ENCODE data around the gene CCT7. TPM values are rescaled to one million over a fixed set of nuclear protein-coding genes. Genes with fewer than 3 reads are reported as not detected.

CCT7 gene
- total and polyA plus RNA-seq, 2 of the 8 experiments (the other 6 are each of a cell fraction or from before 2014, with no cell fraction given): 440 to 474 TPM

DNA sequence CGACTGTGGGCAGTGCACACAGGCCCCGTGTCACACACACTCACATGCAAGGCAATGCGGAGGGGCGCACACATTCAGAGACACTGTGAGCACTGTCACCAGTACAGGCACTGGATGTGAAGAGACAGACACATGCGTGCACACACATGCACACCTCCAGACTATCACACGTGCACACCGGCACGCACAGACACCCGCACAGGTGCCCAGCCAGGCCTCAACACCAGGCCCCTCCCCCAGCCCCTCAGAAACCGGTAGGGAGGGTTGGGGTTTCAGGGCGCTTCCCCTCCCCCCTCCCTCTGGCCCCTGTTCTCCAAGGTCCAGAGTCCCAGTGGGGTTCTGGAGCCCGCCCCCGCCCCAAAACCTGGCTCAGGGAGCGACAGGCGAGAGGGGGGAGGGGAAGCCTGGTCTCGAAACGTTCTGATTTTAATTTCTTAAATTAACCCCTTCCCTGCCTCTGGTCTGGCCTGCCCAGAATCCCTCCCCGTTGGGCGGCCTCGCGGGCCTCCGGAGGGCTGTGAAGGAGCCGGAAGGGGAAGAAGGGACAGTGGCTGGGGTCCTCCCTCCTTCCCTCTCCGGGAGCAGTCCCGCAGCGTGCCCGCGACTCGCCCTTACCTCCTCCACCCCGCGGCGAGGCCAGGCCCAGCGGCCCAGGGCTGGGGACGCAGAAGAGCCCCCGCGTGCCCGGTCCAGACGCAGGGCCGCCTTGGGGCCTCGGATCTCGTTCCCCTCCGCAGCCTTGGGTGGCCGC is 49.6 kb downstream of the CCT7 start (continued):
- TF ChIP-seq CBX5 (IDR thresholded peaks at IDR 0.05; ENCODE audit: low read depth, low read length) (no peak), KDM5A (IDR thresholded peaks at IDR 0.05; ENCODE audit: low read length) (no peak), BACH1 (IDR thresholded peaks at IDR 0.05; ENCODE audit: low read length) (no peak), CTBP2 (IDR thresholded peaks at IDR 0.05; ENCODE audit: borderline replicate concordance, insufficient read depth, insufficient read length, low read length) (no peak), POLR2A (IDR thresholded peaks at IDR 0.05; ENCODE audit: control extremely low read depth in 1 of 2, low read depth in 2 of 2, low read length in 2 of 2) (no peak), SIRT6 (IDR thresholded peaks at IDR 0.05; ENCODE audit: low read length) (no peak), CHD1 (IDR thresholded peaks at IDR 0.05; ENCODE audit: low read depth, low read length) (no peak), TCF12 (IDR thresholded peaks at IDR 0.05; ENCODE audit: low read depth, low read length) (no peak), TAF7 (optimal IDR thresholded peaks at IDR 0.05; ENCODE audit: borderline replicate concordance, low read depth, low read length) (peak; percentile 37), TBP (IDR thresholded peaks at IDR 0.05; ENCODE audit: low read depth, low read length) (no peak), ZNF274 (IDR thresholded peaks at IDR 0.05; ENCODE audit: borderline replicate concordance, extremely low read depth, low read length) (no peak), BRCA1 (IDR thresholded peaks at IDR 0.05; ENCODE audit: low read depth, low read length) (no peak), ASH2L (IDR thresholded peaks at IDR 0.05; ENCODE audit: low read length) (peak; percentile 32), KDM4A (IDR thresholded peaks at IDR 0.05; ENCODE audit: low read depth, low read length, severe bottlenecking) (peak; percentile 96), EZH2 (IDR thresholded peaks at IDR 0.05; ENCODE audit: low read depth, low read length, severe bottlenecking) (no peak), JUND (IDR thresholded peaks at IDR 0.05; ENCODE audit: low read length) (no peak), SIN3A (conservative IDR thresholded peaks at IDR 0.05 in 1 of 2, IDR thresholded peaks at IDR 0.05 in 1 of 2; ENCODE audit: low read depth in 1 of 2, low read length in 2 of 2) (no peak), RAD21 (IDR thresholded peaks at IDR 0.05 in 1 of 2, conservative IDR thresholded peaks at IDR 0.05 in 1 of 2; ENCODE audit: low read depth in 2 of 2, low read length in 2 of 2) (no peak), CREB1 (IDR thresholded peaks at IDR 0.05) (no peak), TAF1 (IDR thresholded peaks at IDR 0.05; ENCODE audit: low read depth, low read length) (no peak), RXRA (IDR thresholded peaks at IDR 0.05; ENCODE audit: insufficient read depth, low read depth, low read length) (no peak), RBBP5 (IDR thresholded peaks at IDR 0.05; ENCODE audit: borderline replicate concordance, low read depth, low read length) (no peak; the same call in 1 of the 2 replicates)
- TF ChIP-seq, protein P1, sequence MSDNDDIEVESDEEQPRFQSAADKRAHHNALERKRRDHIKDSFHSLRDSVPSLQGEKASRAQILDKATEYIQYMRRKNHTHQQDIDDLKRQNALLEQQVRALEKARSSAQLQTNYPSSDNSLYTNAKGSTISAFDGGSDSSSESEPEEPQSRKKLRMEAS (IDR thresholded peaks at IDR 0.05): peak; percentile 52; the same call in 1 of the 2 replicates
- TF ChIP-seq, protein P2, sequence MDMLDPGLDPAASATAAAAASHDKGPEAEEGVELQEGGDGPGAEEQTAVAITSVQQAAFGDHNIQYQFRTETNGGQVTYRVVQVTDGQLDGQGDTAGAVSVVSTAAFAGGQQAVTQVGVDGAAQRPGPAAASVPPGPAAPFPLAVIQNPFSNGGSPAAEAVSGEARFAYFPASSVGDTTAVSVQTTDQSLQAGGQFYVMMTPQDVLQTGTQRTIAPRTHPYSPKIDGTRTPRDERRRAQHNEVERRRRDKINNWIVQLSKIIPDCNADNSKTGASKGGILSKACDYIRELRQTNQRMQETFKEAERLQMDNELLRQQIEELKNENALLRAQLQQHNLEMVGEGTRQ (IDR thresholded peaks at IDR 0.05; ENCODE audit: low read length): no peak

All from H1 (cell line).